Ovary (tissue), 9 donors: ENCODE measurements around the gene RRP1B. TPM values are rescaled to one million over a fixed set of nuclear protein-coding genes. Genes with fewer than 3 reads are reported as not detected.

ENCODE experiments used
- DNase-seq, 5 donors: peaks; one replicate each; pipeline ENCODE4 v3.0.0-alpha.2; 2019 to 2020
- H3K27ac ChIP-seq, 2 donors: fragments of 200-600 bp; one replicate each; pipeline versions ENCODE4 v1.5.1 to v1.8.0; 2019 to 2022
- H3K27me3 ChIP-seq: fragments of 200-600 bp; one replicate; pipeline ENCODE4 v1.8.0; 2022
- H3K36me3 ChIP-seq: fragments of 200-600 bp; sonication (generic); one replicate; pipeline ENCODE4 v1.5.1; 2019
- H3K4me1 ChIP-seq: one replicate; pipeline ENCODE4 v1.8.1; 2013; ENCODE audit warnings: mild to moderate bottlenecking, moderate library complexity; ENCODE audit not compliant: insufficient read depth
- H3K4me3 ChIP-seq: fragments of 200-600 bp; sonication (generic); one replicate; pipeline ENCODE4 v1.5.1; 2017
- H3K9me3 ChIP-seq, 2 donors: fragments of 200-600 bp in 1 of 2; sonication (generic) in 1 of 2; one replicate each; pipeline versions ENCODE4 v1.5.1 to v1.8.1; 2013 to 2019; ENCODE audit warnings: mild to moderate bottlenecking in 1 of 2, moderate library complexity in 1 of 2
- CTCF ChIP-seq, 3 donors: fragments of 450-650 bp in 2 of 3; fragments of 200-600 bp in 1 of 3; IDR thresholded peaks; one replicate each; pipeline versions ENCODE4 v1.5.1 to v1.8.0; 2016 to 2022; ENCODE audit warnings: antibody characterized with exemption in 3 of 3, mild to moderate bottlenecking in 1 of 3
- EP300 ChIP-seq: sonication (generic); formaldehyde crosslinking; IDR thresholded peaks from one replicate; pipeline ENCODE4 v1.6.1; 2017; ENCODE audit warnings: antibody characterized with exemption
- POLR2A ChIP-seq: fragments of 450-650 bp; IDR thresholded peaks from one replicate; pipeline ENCODE4 v1.6.1; 2017; ENCODE audit warnings: antibody characterized with exemption, mild to moderate bottlenecking, moderate library complexity
- WGBS, 3 donors: extraction: QIAGEN DNeasy Blood & Tissue Kit in 1 of 3; methylation state at CpG; one replicate each; pipeline versions ENCODE4 v1.1.5 to v1.1.7; 2013 to 2017; 5-methylcytosine and 5-hydroxymethylcytosine counted together
- intact Hi-C, 4 donors: fragments of 100-400 bp; cut with DNase I; formaldehyde crosslinking; loops; one replicate each; pipeline versions ENCODE4 v1.11.0 to v1.15.1; 2022 to 2023
- polyA plus RNA-seq, 2 donors: library from polyadenylated mRNA; stranded (reverse); fragments of 200-250 nt in 1 of 2; fragments of 350-450 nt in 1 of 2; fragmentation: Illumina TruSeq in 1 of 2; extraction: RNeasy Lipid Tissue Mini Kit (QIAGEN cat#74804) in 1 of 2; gene quantifications; one replicate each; pipeline ENCODE4 v1.2.3, GENCODE V29; 2013 to 2014
- total RNA-seq, 7 donors: library from RNA; depleted of rRNA in 2 of 7; stranded (reverse); fragments of >200 nt in 2 of 7; fragmentation: NEBNext Ultra II Directional in 3 of 7; extraction: Animal tissue kit (Norgen Biotek cat#: 25700) in 3 of 7; gene quantifications; one replicate each; pipeline versions ENCODE4 v1.1.0 to v1.2.4, GENCODE V29; 2016 to 2023
- donor health status: DM: no; HTN: no; CAD: no; lungs with moderate emphysema.
- donor health status: DM: no; HTN: no; CAD: no.
- donor health status: Bipolar disorder and iron deficiency.
- donor health status: DM: yes; HTN: yes; CAD: no.
- donor health status: DM: no; HTN: no; CAD: no.
- donor health status: DM: yes; HTN: yes; CAD: no.

Gene RRP1B
- total and polyA plus RNA-seq, 9 donors = 11.3 to 31.8 (median 28.4) TPM

- 91 to 94% (median 93%) methylated on average over 7 of the region's 7 CpGs for WGBS, 3 donors
- Histone ChIP-seq H3K36me3 (no peaks in the 10 kb centered on the region), H3K9me3 (no peaks in the 10 kb centered on the region), H3K4me1 (no peaks in the 10 kb centered on the region), H3K27me3 (no peaks in the 10 kb centered on the region), H3K27ac (no peak overlapping the region), H3K4me3 (no peak overlapping the region)
- TF ChIP-seq EP300 (no peak), POLR2A (no peak), CTCF (IDR thresholded peaks at IDR 0.05) (no peak)
- intact Hi-C loops = loop anchor here in 1 of 4 donors (10.0 kb wide), 1 partner anchor 57 kb away; no protein-coding TSS in a partner anchor
- DNase-seq = no peak
Observed at GRCh38 chr21:43667191-43667904, 8.0 kb downstream of the RRP1B start.

- Histone ChIP-seq H3K27me3 (no peaks in the 10 kb centered on the region), H3K36me3 (no peaks in the 10 kb centered on the region), H3K9me3 (no peaks in the 10 kb centered on the region), H3K4me3 (no peak overlapping the region), H3K4me1 (no peaks in the 10 kb centered on the region), H3K27ac (no peak overlapping the region)
- no peak for TF ChIP-seq EP300
- no peak for TF ChIP-seq CTCF (IDR thresholded peaks at IDR 0.05)
- no peak for TF ChIP-seq POLR2A
- intact Hi-C loops = loop anchor here in 1 of 4 donors (10.0 kb wide), 1 partner anchor 55 kb away; no protein-coding TSS in a partner anchor
- no peak for DNase-seq
- WGBS, 3 donors = 88 to 90% (median 90%) methylated on average over 20 of the region's 20 CpGs
Observed at GRCh38 chr21:43669828-43670605, 10.7 kb downstream of the RRP1B start.

GRCh38 chr21:43675871-43676270 is 16.5 kb downstream of the RRP1B start:
- Histone ChIP-seq H3K4me3 (no peak overlapping the region), H3K36me3 (no peaks in the 10 kb centered on the region), H3K9me3 (no peaks in the 10 kb centered on the region), H3K4me1 (no peaks in the 10 kb centered on the region), H3K27me3 (no peaks in the 10 kb centered on the region), H3K27ac (no peak overlapping the region)
- intact Hi-C loops = no loop called here
- whole genome bisulfite sequencing, 3 donors = 87 to 89% (median 88%) methylated on average over 3 of the region's 3 CpGs
- TF ChIP-seq EP300 (no peak), CTCF (IDR thresholded peaks at IDR 0.05) (no peak), POLR2A (no peak)
- DNase-seq = no peak

- WGBS, 3 donors = 94 to 95% (median 94%) methylated on average over 15 of the region's 15 CpGs
- Histone ChIP-seq H3K36me3 (no peaks in the 10 kb centered on the region), H3K4me1 (no peaks in the 10 kb centered on the region), H3K9me3 (no peaks in the 10 kb centered on the region), H3K27ac (no peak overlapping the region), H3K4me3 (no peak overlapping the region), H3K27me3 (no peaks in the 10 kb centered on the region)
- intact Hi-C loops = no loop called here
- DNase-seq = no peak
- TF ChIP-seq CTCF (IDR thresholded peaks at IDR 0.05) (no peak), EP300 (no peak), POLR2A (no peak)
Observed at GRCh38 chr21:43676391-43676790, 17.0 kb downstream of the RRP1B start.
